Upper lobe of left lung (tissue), 4 donors: Measurements from ENCODE around the gene NUP42.

Source experiments
- CTCF ChIP-seq, 6 experiments: fragments of 450-650 bp in 4 of 6; fragments of 200-600 bp in 2 of 6; sonication (generic) in 2 of 6; IDR thresholded peaks; one replicate each; pipeline ENCODE4 v1.5.1; 2016 to 2019; ENCODE audit warnings: antibody characterized with exemption in 6 of 6
- EP300 ChIP-seq, 4 donors: sonication (generic); formaldehyde crosslinking; IDR thresholded peaks; one replicate each; pipeline ENCODE4 v1.5.1; 2017; ENCODE audit warnings: antibody characterized with exemption in 4 of 4, control low read depth in 2 of 4
- POLR2A ChIP-seq, 4 donors: fragments of 450-650 bp; IDR thresholded peaks; one replicate each; pipeline ENCODE4 v1.5.1; 2016 to 2017; ENCODE audit warnings: antibody characterized with exemption in 4 of 4, mild to moderate bottlenecking in 2 of 4
- POLR2AphosphoS5 ChIP-seq, 2 donors: sonication (generic); formaldehyde crosslinking; IDR thresholded peaks; one replicate each; pipeline ENCODE4 v1.5.1; 2017; ENCODE audit warnings: antibody characterized with exemption in 2 of 2

GRCh38 chr7:23218196-23218595, 36.3 kb downstream of the NUP42 start:
- TF ChIP-seq CTCF (IDR thresholded peaks at IDR 0.05) (no peak), EP300 (IDR thresholded peaks at IDR 0.05) (no peak), POLR2AphosphoS5 (IDR thresholded peaks at IDR 0.05) (no peak), POLR2A (IDR thresholded peaks at IDR 0.05) (no peak)
